GM23338 (cell line): Measurements from ENCODE around the gene SNX30. TPM values are rescaled to one million over a fixed set of nuclear protein-coding genes. Genes with fewer than 3 reads are reported as not detected.

Experiments
- ATAC-seq: fragments of 200-7000 bp; cut with Tn5 transposase; 3 replicates; pipeline ENCODE4 v1.9.1; 2020
- DNase-seq: peaks from one replicate; pipeline ENCODE4 v3.0.0-alpha.2; 2015; ENCODE audit warnings: low spot score
- H2AFZ ChIP-seq: fragments of 200-600 bp; sonication (generic); 2 replicates; pipeline ENCODE4 v1.8.0; 2016; ENCODE audit warnings: antibody characterized with exemption, mild to moderate bottlenecking, moderate library complexity
- H3F3A ChIP-seq: fragments of 200-600 bp; sonication (generic); replicated peaks from 2 replicates; pipeline ENCODE4 v1.8.0; 2017; ENCODE audit warnings: antibody characterized with exemption, mixed run types, low read depth
- H3K27ac ChIP-seq: fragments of 200-600 bp; sonication (generic); 2 replicates; pipeline ENCODE4 v1.6.1; 2016; ENCODE audit warnings: low read depth
- H3K27me3 ChIP-seq: fragments of 200-600 bp; sonication (generic); 2 replicates; pipeline ENCODE4 v1.8.0; 2016; ENCODE audit warnings: mild to moderate bottlenecking, mixed run types, moderate library complexity; ENCODE audit not compliant: insufficient read depth
- H3K36me3 ChIP-seq: fragments of 200-600 bp; sonication (generic); 2 replicates; pipeline ENCODE4 v1.8.0; 2016; ENCODE audit warnings: mild to moderate bottlenecking; ENCODE audit not compliant: insufficient read depth
- H3K4me1 ChIP-seq: fragments of 200-600 bp; sonication (generic); 2 replicates; pipeline ENCODE4 v1.8.0; 2016; ENCODE audit warnings: mild to moderate bottlenecking, moderate library complexity; ENCODE audit not compliant: insufficient read depth
- H3K4me2 ChIP-seq: fragments of 200-600 bp; sonication (generic); 2 replicates; pipeline ENCODE4 v1.7.1; 2017; ENCODE audit warnings: mixed run types
- H3K4me3 ChIP-seq: fragments of 200-600 bp; sonication (generic); 2 replicates; pipeline ENCODE4 v1.6.1; 2016; ENCODE audit warnings: mixed run types
- H3K79me2 ChIP-seq: fragments of 200-600 bp; sonication (generic); replicated peaks from 2 replicates; pipeline ENCODE4 v1.8.0; 2017; ENCODE audit warnings: mild to moderate bottlenecking; ENCODE audit not compliant: insufficient read depth
- H3K9me2 ChIP-seq: fragments of 200-600 bp; sonication (generic); 2 replicates; pipeline ENCODE4 v1.8.0; 2017; ENCODE audit not compliant: insufficient read depth
- H4K20me1 ChIP-seq: fragments of 200-600 bp; sonication (generic); replicated peaks from 2 replicates; pipeline ENCODE4 v1.8.0; 2017; ENCODE audit warnings: mild to moderate bottlenecking; ENCODE audit not compliant: insufficient read depth
- H3K27ac Mint-ChIP-seq: 2 replicates; pipeline ENCODE4 v1.8.0; 2020; ENCODE audit warnings: inconsistent platforms, mild to moderate bottlenecking, moderate library complexity, mixed read lengths
- H3K27me3 Mint-ChIP-seq: 3 replicates; pipeline ENCODE4 v1.8.0; 2022; ENCODE audit warnings: low read depth, mild to moderate bottlenecking, moderate library complexity, mixed read lengths, inconsistent platforms; ENCODE audit not compliant: insufficient read depth, poor library complexity
- H3K36me3 Mint-ChIP-seq: 3 replicates; pipeline ENCODE4 v1.8.0; 2021; ENCODE audit warnings: low read depth, mild to moderate bottlenecking, inconsistent platforms, moderate library complexity, mixed read lengths
- H3K4me1 Mint-ChIP-seq: 3 replicates; pipeline ENCODE4 v1.8.0; 2020; ENCODE audit warnings: mild to moderate bottlenecking, inconsistent platforms, mixed read lengths
- H3K4me3 Mint-ChIP-seq: 3 replicates; pipeline ENCODE4 v1.8.0; 2021; ENCODE audit warnings: moderate library complexity, mild to moderate bottlenecking, inconsistent platforms, mixed read lengths
- H3K9me3 Mint-ChIP-seq: 3 replicates; pipeline ENCODE4 v1.8.0; 2020; ENCODE audit warnings: moderate library complexity, mild to moderate bottlenecking, inconsistent platforms, mixed read lengths
- CTCF ChIP-seq, 2 experiments: fragments of 200-600 bp in 1 of 2; sonication (generic) in 1 of 2; conservative IDR thresholded peaks; 2 replicates each; pipeline versions ENCODE4 v1.5.1 to v1.6.1; 2016 to 2017; ENCODE audit warnings: antibody characterized with exemption in 2 of 2, low read depth in 2 of 2, mild to moderate bottlenecking in 2 of 2, moderate library complexity in 1 of 2
- ETS1 ChIP-seq: IDR thresholded peaks from 2 replicates; pipeline ENCODE4 v1.6.1; 2016; ENCODE audit warnings: antibody characterized with exemption
- EZH2 ChIP-seq: fragments of 200-600 bp; sonication (generic); IDR thresholded peaks from one replicate; pipeline ENCODE4 v1.8.0; 2017; ENCODE audit warnings: antibody characterized with exemption, mild to moderate bottlenecking, low read depth; ENCODE audit not compliant: unreplicated experiment
- EZH2phosphoT487 ChIP-seq: fragments of 200-600 bp; sonication (generic); IDR thresholded peaks from one replicate; pipeline ENCODE4 v1.8.1; 2018; ENCODE audit warnings: antibody characterized with exemption; ENCODE audit not compliant: unreplicated experiment
- POLR2AphosphoS5 ChIP-seq: IDR thresholded peaks from 2 replicates; pipeline ENCODE4 v1.6.1; 2016; ENCODE audit warnings: antibody characterized with exemption, low read depth
- ZNF114 ChIP-seq: fragments of 250-450 bp; sonication (Bioruptor Pico); IDR thresholded peaks from 2 replicates; pipeline ENCODE4 v1.5.0; 2020; ENCODE audit warnings: mild to moderate bottlenecking, moderate library complexity
- ZNF331 ChIP-seq: fragments of 250-450 bp; sonication (Bioruptor Pico); IDR thresholded peaks from 2 replicates; pipeline ENCODE4 v1.5.0; 2020; ENCODE audit warnings: low read depth, mild to moderate bottlenecking, moderate library complexity
- ZNF462 ChIP-seq: fragments of 250-450 bp; sonication (Bioruptor Pico); IDR thresholded peaks from 2 replicates; pipeline ENCODE4 v1.5.0; 2020; ENCODE audit warnings: mild to moderate bottlenecking, moderate library complexity
- polyA plus RNA-seq: library from polyadenylated mRNA; unstranded; fragments of >200 nt; fragmentation: Nextera tagmentation; extraction: Ambion mirVana; gene quantifications from 2 replicates; pipeline ENCODE4 v1.2.1, GENCODE V29; 2016
- total RNA-seq: library from RNA; depleted of rRNA; stranded (reverse); fragments of >200 nt; shearing (Covaris generic); gene quantifications from 2 replicates; pipeline ENCODE4 v1.2.3, GENCODE V29; 2014

The SNX30 gene
- total and polyA plus RNA-seq, 2 experiments from 2014 or later: 2.1 to 17.8 TPM

- TF ChIP-seq EZH2 (no peak), CTCF (conservative IDR thresholded peaks at IDR 0.05; ENCODE audit: low read depth in 2 of 2) (peak; percentile 65 to 66), ZNF331 (no peak), ETS1 (no peak), EZH2phosphoT487 (no peak), ZNF462 (CRISPR knock-in tag) (no peak), ZNF114 (CRISPR knock-in tag) (no peak), POLR2AphosphoS5 (no peak)
- Histone ChIP-seq H4K20me1 (peaks cover 5% of the 10 kb centered on the region; the same call in 1 of the 2 replicates), H3K36me3 (no peaks in the 10 kb centered on the region; the same call in 1 of the 2 replicates), H3K27ac (no peak overlapping the region), H3F3A (no peaks in the 10 kb centered on the region), H3K4me3 (no peak overlapping the region), H3K9me2 (no peaks in the 10 kb centered on the region), H3K4me1 (no peaks in the 10 kb centered on the region), H3K27me3 (no peaks in the 10 kb centered on the region), H2AFZ (no peak overlapping the region), H3K79me2 (peaks cover 38% of the 10 kb centered on the region), H3K4me2 (no peak overlapping the region)
- Mint-ChIP-seq H3K27ac (no peak overlapping the region), H3K27me3 (no peaks in the 10 kb centered on the region), H3K36me3 (peaks cover under 1% of the 10 kb centered on the region; the same call in 2 of the 3 replicates), H3K4me3 (no peak overlapping the region; the same call in 2 of the 3 replicates), H3K4me1 (peaks cover 6% of the 10 kb centered on the region; the same call in 1 of the 3 replicates), H3K9me3 (no peaks in the 10 kb centered on the region)
- peak; percentile 48; the same call in 2 of the 3 replicates for ATAC-seq
- peak; percentile 60 for DNase-seq
Measured at GRCh38 chr9:112711050-112711689, 39.4 kb upstream of the SNX30 start.
